Activated T-helper 1 cell treated with anti-CD3 and anti-CD28 coated beads, Interleukin-2, amount 50 U/mL, for 16 hours (primary cell): ENCODE data around the gene CELSR2.

Experiments used
- DNase-seq, 2 donors: peaks; one replicate each; pipeline ENCODE4 v3.0.0-alpha.2; 2020; ENCODE audit warnings: low read depth in 1 of 2, low spot score in 1 of 2

The CELSR2 gene

DNA sequence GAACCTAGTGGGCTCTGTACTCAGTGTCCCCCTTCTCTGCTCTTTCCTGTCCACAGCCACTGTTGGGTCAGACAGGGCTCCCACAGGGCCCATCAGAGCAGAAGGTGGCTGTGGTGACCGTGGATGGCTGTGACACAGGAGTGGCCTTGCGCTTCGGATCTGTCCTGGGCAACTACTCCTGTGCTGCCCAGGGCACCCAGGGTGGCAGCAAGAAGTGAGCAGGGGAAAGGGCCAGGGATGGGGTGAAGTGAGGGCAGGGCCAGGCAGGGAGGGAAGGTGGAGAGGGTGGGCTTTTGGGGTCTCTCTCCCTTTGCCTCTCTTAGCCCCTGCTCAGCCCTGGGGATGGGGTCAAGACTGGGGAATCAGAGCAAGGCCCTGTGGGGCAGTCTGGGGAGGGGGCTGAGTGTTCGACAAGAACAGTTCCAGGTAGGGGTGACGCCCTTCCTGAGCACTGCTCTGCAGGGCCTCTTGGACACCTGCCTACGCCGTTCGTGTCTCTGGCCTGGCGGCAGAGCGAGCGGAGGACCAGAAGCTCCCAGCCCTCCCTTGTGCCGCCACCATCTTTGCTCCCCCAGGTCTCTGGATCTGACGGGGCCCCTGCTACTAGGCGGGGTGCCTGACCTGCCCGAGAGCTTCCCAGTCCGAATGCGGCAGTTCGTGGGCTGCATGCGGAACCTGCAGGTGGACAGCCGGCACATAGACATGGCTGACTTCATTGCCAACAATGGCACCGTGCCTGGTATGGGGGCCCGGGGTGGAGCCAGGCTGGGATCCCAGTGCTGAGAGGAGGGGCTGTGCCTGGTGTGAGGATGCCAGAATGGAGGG lies 13.1 kb downstream of the CELSR2 start:
- no peak for DNase-seq

DNA sequence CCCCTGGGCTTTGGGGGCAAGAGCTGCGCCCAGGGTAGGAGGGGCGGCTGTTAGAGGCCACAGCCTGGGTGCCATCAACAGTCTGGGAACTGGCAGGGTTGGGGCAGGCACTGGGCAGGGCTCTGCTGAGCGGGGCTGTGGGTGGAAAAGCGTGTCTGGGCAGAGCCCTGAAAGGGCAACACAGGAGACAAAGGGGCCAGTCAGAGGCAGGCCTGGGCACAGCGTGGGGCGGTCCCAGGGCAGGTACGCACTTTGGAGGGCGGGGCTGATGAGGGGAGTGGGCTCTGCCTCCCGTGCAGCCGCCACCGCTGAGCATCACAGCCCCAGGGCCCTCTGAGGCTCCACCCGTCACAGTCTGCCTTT lies 13.9 kb downstream of the CELSR2 start:
- no peak for DNase-seq

DNA sequence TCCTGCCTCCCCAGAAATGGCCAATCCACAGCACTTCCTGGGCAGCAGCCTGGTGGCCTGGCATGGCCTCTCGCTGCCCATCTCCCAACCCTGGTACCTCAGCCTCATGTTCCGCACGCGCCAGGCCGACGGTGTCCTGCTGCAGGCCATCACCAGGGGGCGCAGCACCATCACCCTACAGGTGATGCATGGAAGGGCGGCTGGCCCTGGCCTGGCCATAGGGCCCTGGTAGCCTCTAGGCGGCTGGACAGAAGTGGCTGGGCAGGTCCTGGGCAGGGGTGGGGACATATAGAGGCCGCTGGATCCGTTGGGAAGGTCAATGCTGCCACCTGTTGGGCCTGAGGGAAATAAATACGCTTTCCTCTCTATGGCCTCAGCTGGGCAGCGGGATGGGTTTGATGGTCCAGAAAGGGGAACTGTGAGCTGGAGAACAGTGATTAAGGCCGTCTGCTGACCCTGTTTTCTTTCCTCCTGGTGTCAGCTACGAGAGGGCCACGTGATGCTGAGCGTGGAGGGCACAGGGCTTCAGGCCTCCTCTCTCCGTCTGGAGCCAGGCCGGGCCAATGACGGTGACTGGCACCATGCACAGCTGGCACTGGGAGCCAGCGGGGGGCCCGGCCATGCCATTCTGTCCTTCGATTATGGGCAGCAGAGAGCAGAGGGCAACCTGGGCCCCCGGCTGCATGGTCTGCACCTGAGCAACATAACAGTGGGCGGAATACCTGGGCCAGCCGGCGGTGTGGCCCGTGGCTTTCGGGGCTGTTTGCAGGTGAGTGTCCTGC lies 14.4 kb downstream of the CELSR2 start:
- DNase-seq: peak; percentile 57 to 60

DNA sequence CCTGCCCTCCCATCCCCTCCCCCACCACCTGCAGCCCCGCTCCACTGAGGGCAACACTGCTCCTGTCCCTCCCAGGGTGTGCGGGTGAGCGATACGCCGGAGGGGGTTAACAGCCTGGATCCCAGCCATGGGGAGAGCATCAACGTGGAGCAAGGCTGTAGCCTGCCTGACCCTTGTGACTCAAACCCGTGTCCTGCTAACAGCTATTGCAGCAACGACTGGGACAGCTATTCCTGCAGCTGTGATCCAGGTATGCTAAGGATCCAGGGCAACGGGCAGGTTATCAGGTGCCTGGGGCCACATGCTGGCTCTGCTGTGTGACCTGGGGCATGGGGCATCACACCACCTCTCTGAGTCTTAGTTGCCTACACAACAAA lies 15.0 kb downstream of the CELSR2 start:
- DNase-seq: no peak

DNA sequence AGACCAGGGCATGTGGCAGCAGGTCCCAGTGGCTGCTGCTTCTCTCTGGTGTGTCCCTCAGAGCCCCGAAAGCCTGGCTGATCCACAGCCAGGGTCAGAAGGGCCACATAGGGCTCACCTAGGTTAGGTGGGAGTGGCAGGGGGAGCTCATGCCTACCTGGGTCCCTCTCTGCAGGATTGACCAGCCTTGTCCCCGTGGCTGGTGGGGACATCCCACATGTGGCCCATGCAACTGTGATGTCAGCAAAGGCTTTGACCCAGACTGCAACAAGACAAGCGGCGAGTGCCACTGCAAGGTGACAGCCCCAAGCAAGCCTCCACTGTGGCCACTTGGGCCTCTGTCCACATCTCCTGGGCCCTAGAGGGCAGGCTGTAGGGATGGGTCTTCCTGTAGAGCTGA lies 15.7 kb downstream of the CELSR2 start:
- no peak for DNase-seq

DNA sequence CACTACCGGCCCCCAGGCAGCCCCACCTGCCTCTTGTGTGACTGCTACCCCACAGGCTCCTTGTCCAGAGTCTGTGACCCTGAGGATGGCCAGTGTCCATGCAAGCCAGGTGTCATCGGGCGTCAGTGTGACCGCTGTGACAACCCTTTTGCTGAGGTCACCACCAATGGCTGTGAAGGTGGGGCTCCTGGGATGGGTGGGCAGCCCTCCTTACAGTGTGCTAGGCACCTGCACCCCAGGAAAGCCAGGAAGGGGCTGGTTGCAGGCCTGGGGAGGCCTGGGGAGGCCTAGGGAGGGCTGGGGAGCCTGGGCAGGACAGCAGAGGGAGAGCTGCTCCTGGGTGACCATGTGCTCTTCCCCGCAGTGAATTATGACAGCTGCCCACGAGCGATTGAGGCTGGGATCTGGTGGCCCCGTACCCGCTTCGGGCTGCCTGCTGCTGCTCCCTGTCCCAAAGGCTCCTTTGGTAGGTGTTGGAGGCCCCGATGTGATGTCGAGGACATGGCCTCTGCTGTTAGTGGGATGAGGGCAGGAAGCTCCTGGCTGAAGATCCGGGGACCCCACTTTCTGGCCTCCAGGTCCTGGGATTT lies 16.5 kb downstream of the CELSR2 start:
- DNase-seq: no peak

DNA sequence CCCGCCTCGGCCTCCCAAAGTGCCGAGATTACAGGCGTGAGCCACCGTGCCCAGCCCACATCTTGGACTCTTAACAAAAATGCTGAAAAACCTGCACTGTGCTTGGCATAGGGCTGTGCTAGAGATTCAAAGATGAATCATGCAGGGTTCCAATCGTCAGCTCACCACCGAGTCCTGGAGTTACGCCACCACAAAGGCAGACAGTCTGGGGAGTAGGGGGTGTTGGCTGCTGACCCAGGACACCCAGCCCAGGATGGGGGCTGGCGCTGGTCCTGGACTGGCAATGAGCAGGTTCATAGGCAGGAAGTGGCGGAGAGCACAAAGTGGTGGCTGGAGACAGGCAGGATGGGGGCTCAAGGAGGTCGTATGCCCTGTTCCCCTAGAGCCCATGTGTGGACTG lies 17.6 kb downstream of the CELSR2 start:
- DNase-seq: no peak

DNA sequence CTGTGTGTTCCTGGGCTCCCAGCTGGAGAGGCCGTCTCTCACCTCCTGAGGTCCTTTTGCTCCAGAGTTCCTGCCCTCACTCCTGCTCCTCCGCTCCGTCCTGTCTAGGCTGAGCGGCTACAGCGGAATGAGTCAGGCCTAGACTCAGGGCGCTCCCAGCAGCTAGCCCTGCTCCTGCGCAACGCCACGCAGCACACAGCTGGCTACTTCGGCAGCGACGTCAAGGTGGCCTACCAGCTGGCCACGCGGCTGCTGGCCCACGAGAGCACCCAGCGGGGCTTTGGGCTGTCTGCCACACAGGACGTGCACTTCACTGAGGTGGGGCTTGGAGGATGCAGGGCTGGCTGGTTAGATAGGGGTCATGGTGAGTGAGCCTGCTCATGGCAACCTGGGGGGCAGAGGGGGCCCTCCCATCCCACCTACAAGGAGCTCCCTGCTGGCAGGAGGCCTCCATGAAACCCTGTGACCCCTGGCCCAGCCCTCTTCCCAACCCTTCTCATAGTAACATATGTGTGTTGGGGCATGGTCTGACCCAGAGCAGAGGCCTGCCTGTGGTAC lies 18.5 kb downstream of the CELSR2 start:
- no peak for DNase-seq

DNA sequence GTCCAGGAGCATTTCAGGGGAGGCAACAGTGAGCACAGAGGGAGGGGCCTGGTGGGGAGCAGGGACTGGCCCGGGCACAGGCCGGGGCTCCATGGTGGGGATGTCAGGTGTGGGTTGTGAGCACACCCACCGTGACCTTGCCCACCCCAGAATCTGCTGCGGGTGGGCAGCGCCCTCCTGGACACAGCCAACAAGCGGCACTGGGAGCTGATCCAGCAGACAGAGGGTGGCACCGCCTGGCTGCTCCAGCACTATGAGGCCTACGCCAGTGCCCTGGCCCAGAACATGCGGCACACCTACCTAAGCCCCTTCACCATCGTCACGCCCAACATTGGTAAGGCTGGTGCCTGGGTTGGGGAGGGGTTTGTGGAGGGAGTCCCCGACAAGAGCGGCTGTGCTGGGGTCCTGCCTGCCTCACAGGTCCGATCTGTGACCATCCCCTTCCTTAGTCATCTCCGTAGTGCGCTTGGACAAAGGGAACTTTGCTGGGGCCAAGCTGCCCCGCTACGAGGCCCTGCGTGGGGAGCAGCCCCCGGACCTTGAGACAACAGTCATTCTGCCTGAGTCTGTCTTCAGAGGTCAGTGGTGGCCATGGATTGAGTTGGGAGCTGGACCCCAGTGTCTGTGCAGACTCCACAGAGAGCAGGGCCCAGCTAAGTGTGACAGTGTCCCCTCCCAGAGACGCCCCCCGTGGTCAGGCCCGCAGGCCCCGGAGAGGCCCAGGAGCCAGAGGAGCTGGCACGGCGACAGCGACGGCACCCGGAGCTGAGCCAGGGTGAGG lies 19.3 kb downstream of the CELSR2 start:
- no peak for DNase-seq

DNA sequence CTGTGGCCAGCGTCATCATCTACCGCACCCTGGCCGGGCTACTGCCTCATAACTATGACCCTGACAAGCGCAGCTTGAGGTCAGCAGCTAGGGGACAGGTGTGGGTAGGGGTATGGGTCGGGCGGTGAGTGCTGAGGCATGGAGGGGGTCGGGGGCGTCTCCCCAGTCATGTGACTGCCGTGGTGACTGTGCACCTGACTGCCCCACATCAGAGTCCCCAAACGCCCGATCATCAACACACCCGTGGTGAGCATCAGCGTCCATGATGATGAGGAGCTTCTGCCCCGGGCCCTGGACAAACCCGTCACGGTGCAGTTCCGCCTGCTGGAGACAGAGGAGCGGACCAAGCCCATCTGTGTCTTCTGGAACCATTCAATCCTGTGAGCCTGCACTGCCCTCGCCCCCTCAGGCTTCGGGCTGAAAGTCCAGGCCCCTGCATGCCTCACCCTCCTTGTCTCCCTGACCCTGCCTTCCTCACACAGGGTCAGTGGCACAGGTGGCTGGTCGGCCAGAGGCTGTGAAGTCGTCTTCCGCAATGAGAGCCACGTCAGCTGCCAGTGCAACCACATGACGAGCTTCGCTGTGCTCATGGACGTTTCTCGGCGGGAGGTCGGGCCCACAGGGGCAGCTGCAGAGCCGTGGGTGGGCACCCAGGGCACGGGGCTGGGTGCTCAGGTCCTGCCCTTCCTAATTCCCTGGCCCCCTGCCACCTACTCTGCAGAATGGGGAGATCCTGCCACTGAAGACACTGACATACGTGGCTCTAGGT lies 20.1 kb downstream of the CELSR2 start:
- no peak for DNase-seq

DNA sequence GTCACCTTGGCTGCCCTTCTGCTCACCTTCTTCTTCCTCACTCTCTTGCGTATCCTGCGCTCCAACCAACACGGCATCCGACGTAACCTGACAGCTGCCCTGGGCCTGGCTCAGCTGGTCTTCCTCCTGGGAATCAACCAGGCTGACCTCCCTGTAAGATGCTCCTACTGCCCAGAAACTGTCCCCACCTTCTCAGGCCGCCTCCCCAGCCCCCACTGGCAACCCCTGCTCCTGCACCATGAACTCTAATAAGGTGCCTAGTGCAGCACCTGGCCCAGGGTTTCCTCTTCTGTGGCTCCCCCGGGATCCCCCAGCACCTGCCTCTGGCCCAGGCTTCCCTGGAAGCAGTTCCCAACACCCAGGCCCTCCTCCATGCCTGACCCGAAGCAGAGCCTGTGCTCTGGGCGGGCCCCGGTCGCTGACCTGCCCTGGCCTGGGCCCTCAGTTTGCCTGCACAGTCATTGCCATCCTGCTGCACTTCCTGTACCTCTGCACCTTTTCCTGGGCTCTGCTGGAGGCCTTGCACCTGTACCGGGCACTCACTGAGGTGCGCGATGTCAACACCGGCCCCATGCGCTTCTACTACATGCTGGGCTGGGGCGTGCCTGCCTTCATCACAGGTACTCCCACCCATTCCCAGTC lies 20.8 kb downstream of the CELSR2 start:
- no peak for DNase-seq

DNA sequence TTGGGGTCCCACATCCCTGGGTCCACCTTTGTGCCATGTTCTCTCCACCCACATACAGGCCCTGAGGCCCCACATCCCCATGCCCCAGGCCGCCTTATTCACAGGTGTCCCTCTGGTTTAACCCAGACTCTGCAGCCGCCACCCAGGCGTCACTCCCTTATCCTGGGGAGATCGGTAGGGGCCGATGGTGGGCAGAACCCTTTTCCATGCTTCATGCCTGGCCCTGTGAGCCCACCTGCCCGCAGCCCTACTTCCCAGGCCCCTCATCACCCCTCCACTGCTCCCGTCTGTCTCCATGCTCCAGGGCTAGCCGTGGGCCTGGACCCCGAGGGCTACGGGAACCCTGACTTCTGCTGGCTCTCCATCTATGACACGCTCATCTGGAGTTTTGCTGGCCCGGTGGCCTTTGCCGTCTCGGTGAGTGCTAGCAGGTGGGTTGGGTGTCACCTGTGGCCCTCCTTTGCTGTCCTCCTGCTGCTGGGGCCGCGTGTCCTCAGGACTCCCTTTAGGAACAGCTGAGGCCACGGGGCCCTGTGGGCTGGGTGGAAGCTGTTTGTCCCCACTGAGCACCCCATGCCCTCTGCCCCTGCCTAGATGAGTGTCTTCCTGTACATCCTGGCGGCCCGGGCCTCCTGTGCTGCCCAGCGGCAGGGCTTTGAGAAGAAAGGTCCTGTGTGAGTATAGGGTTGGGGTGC lies 21.4 kb downstream of the CELSR2 start:
- DNase-seq: no peak

DNA sequence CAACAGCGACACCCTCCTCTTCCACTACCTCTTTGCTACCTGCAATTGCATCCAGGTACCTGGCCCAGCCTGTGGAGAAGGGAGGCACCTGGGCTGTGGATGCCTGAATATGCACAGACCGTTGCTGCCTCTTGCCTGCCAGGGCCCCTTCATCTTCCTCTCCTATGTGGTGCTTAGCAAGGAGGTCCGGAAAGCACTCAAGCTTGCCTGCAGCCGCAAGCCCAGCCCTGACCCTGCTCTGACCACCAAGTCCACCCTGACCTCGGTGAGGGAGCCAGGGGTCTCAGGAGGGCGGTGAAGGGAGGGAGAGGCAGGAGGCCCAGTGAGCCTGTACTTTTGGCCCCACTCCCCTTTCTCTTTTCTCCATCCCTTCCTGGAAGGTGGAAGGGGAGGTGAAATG lies 22.1 kb downstream of the CELSR2 start:
- no peak for DNase-seq

DNA sequence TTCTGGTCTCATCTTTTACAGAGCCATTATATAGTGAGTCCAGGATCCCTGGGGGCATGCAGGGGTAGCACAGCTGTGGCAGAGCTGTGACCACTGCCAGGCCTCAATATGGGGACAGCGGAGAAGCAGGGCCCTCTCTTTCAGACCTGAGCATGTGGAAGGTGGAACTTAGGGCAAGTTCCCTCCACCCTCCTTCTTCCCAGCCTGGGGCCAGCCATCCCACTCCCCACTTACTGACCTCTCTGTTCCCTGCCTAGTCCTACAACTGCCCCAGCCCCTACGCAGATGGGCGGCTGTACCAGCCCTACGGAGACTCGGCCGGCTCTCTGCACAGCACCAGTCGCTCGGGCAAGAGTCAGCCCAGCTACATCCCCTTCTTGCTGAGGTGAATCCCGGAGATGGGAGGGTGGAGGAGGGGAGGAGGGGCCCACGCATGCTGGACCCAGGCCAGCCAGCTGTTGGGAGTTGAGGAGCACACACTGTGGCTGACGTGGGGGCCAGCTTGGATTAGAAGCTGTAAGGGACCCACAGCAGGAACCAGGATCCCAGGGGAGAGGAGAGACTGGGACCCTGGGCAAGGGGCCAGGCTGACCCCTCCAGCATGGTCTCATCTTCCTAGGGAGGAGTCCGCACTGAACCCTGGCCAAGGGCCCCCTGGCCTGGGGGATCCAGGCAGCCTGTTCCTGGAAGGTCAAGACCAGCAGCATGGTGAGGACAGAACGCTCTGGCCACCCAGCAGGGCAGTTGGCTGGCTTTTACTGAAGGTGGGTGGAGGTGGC lies 22.9 kb downstream of the CELSR2 start:
- no peak for DNase-seq

DNA sequence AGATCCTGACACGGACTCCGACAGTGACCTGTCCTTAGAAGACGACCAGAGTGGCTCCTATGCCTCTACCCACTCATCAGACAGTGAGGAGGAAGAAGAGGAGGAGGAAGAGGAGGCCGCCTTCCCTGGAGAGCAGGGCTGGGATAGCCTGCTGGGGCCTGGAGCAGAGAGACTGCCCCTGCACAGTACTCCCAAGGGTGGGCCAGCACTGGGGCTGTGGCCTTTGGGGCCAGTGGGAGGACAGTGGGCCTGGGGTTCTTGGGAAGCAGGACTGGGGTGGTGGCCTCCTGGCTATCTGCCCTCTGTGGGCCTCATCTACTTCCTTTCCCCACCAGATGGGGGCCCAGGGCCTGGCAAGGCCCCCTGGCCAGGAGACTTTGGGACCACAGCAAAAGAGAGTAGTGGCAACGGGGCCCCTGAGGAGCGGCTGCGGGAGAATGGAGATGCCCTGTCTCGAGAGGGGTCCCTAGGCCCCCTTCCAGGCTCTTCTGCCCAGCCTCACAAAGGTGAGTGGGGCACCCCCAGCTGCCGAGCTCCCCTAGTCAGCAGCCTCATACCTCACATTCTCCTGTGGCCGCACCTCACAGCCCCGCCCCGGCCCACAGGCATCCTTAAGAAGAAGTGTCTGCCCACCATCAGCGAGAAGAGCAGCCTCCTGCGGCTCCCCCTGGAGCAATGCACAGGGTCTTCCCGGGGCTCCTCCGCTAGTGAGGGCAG lies 23.6 kb downstream of the CELSR2 start:
- no peak for DNase-seq

DNA sequence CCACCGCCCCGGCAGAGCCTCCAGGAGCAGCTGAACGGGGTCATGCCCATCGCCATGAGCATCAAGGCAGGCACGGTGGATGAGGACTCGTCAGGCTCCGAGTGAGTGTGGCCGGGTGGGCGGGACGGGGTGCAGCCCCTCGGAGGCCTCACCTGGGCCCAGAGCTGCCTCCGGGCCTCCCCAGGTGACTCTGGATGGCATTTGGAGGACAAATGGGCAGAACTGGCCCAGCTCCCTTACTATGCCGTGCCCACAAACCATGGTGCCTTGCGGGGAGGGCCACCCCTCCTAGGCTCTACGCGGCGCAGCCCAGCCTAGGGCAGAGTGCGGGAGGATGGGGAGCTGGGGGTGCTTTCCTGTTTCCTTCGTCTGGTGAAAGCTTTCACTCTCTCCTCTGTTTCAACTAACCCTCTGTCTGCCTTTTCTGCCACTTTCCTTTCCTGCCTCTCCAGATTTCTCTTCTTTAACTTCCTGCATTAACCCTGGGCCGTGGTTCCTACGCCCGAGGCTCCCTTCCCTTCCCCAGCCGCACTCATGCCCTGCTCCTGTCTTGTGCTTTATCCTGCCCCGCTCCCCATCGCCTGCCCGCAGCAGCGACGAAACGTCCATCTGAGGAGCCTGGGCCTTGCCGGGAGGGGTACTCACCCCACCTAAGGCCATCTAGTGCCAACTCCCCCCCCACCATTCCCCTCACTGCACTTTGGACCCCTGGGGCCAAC lies 24.4 kb downstream of the CELSR2 start:
- no peak for DNase-seq
